PC-9 (cell line): ENCODE data around the gene ASGR2.

Experiments
- EZH2 ChIP-seq: fragments of 200-600 bp; sonication (generic); IDR thresholded peaks from 2 replicates; pipeline ENCODE4 v1.8.0; 2017; ENCODE audit warnings: antibody characterized with exemption, low read depth
- TF ChIP-seq, protein P1 (sequence below): fragments of 200-600 bp; sonication (generic); conservative IDR thresholded peaks from 2 replicates; pipeline ENCODE4 v1.6.1; 2017; ENCODE audit warnings: mixed run types, antibody characterized with exemption, mild to moderate bottlenecking, moderate library complexity

DNA sequence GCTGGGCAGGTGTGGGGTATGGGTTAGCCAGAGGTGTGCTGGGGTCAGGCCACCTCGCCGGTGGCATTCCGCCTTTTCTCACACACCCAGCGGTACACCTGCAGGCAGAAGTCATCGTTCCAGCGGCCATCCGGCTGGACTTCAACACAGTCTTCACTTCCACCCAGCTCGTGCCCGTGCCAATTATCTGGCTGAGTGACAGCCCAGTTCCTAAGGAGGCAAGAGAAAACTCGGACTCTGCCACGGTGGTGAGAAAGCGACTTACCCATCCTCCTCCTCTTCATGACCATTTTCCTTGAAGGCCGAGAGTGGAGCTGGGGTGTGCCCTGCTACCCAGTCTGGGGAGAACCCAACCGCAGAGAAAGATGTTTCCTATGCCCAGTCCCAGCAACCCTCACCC is 13.1 kb downstream of the ASGR2 start:
- TF ChIP-seq, protein P1, sequence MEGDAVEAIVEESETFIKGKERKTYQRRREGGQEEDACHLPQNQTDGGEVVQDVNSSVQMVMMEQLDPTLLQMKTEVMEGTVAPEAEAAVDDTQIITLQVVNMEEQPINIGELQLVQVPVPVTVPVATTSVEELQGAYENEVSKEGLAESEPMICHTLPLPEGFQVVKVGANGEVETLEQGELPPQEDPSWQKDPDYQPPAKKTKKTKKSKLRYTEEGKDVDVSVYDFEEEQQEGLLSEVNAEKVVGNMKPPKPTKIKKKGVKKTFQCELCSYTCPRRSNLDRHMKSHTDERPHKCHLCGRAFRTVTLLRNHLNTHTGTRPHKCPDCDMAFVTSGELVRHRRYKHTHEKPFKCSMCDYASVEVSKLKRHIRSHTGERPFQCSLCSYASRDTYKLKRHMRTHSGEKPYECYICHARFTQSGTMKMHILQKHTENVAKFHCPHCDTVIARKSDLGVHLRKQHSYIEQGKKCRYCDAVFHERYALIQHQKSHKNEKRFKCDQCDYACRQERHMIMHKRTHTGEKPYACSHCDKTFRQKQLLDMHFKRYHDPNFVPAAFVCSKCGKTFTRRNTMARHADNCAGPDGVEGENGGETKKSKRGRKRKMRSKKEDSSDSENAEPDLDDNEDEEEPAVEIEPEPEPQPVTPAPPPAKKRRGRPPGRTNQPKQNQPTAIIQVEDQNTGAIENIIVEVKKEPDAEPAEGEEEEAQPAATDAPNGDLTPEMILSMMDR = no peak
- TF ChIP-seq EZH2 = no peak
